ENCODE data around the gene SLC1A4.
"Not testable (repeated sequence)": the region's sequence is repeated elsewhere in the genome, so short reads cannot be mapped to it uniquely, and the experiment has no call there.

Gene SLC1A4

GRCh38 chr2:65027616-65028244, 38.5 kb downstream of the SLC1A4 start:
- DNase-seq = no peak

DNA sequence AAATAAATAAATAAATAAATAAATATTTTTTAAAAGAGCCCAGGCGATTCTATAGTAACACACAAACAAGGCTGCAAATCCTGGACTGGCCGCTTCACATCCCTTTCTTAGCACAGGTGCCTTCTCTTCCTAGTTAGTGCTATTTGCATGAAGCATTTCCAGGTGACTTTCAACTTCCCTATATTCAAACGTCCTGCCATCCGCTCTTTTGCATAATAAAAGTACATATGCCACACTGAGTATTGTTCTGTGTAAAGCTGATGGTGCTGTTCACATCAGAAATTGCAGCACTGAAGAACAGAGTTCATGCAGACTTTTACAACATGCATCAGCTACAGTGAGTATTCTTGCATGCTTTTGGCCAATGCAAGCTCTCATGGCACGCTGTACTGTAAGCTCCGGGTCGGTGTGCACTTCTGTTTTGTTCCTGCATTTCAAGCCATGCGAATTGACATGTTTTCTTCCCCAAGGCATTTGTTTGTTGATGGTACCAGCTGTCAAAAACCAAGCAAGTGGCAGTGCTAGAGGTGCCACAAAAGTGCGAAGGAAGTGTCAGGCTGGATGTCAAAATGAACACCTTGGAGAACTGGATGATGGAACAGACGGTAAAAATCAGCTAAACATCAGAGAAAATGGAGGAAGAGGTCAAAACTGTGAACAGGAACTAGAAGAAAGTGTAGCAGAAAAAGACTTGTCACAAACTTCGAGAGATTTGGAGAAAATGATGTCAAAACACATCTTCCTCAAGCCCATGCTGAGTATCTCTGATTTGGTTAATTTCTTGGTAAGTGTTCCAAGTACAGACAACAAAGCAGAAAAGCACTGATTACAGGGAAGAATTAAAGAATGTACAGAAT, 41.5 kb downstream of the SLC1A4 start:
- DNase-seq = no peak

GRCh38 chr2:65031341-65032018, 42.3 kb downstream of the SLC1A4 start:
- peak; percentile 19 for DNase-seq

- DNase-seq = no peak
Observed at GRCh38 chr2:65032019-65032975, 43.1 kb downstream of the SLC1A4 start.

DNA sequence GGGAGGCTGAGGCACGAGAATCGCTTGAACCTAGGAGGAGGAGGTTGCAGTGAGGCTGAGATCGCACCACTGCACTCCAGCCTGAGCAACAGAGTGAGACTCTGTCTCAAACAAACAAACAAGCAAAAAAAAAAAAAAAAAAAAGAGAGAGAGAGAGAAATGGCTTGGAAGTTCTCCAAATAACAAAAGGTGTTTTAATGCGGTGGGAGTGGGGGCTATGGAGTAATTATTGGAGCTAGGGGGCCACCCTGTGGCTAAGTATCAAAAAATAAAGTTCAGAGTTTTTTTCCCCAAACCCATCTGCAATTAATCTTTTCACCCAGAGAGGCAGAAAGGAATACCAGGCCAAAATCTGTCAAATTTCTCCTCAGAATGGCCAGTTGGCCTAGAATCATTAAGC, 44.0 kb downstream of the SLC1A4 start:
- peak; percentile 39 for DNase-seq

GRCh38 chr2:65033667-65034066, 44.5 kb downstream of the SLC1A4 start:
- not testable (repeated sequence) for DNase-seq

GRCh38 chr2:65035351-65035943, 46.2 kb downstream of the SLC1A4 start:
- DNase-seq = no peak

DNA sequence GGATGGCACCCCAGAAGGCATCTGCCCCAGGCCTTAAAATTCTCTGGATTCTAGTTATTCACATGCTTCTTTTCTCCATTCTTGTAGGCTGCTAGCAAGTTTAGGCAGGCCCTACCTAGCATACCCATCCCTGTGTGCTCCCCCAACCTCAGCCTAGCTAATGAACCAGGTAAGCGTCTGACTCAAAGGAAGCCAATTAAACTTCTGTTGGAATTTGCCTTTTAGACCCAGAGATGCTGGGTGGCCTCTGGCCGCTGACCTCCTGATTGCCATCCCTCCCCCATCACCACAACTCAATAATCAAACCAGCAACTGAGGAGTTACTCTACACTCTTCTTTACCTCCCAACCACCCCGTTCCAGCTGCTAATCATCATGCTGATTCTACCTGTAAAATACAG, 48.0 kb downstream of the SLC1A4 start:
- no peak for DNase-seq

GRCh38 chr2:65039640-65040039, 50.4 kb downstream of the SLC1A4 start:
- no peak for DNase-seq

DNA sequence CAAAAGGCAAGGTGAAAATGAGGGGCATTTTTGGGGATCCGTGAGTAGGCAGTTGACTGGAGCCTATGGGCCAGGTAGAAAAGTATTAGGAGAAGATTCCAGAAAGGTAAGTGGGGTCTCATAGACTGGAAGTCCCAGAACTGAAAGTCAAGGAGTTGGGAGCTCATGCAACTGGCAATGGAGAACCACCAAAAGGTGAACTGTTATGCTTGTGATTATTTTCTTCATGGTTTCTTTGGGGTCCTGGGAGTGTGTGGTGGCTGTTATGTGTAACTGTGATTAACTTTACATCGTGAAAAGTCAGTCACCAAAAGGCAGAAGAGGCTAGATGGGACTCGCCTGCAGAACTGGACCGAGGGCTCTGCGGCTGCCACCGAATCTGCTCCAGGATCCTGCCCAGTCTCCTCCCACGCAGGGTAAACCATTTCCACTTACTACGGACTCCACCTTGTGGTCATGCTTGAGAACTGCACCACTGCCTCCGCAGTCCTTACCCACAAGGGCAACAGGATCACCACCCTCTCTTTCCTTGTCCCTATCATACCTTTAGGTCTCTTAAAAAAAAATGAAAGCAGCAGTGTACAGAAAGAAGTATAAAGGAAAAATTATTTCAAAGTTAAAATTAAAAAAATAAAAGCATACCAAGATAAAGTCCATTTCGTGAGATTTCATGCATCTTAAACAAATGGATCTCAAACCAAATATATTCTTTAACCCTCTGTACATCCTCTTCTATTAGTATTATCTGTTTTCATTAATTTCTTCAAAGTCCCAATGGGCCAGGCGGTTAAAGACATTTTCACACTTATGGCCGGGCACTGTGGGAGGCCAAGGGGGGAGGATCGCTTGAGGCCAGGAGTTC, 51.4 kb downstream of the SLC1A4 start:
- DNase-seq = peak; percentile 81

GRCh38 chr2:65043001-65043400, 53.8 kb downstream of the SLC1A4 start:
- no peak for DNase-seq

DNA sequence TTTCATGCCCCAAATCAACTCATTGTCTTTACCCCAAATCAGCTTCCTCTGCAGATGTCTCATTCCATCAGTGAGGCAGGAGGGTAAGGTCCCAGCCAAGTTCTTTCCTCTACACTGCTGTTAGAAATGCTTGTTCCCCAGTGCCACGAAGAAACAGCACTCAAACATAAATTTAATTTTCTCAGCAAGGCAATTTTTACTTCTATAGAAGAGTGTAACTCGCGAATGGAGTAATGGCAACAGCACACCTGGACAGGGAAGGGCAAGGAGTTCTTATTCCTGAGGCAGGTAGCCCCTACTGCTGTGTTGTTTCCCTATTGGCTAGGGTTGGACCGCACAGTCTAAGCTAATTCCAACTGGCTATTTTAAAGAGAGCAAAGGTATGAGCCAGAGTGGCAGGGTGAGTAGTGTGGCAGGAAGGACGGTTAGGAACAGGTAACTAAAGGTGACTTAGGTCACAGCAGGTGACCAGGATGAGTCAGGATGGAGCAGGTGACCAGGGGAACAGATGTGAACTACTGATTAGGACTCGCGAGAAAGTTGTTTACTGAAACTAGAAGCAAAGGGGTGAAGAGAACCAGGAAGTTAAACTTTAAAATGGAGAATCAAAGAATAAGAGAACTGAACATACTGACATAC, 55.0 kb downstream of the SLC1A4 start:
- no peak for DNase-seq

DNA sequence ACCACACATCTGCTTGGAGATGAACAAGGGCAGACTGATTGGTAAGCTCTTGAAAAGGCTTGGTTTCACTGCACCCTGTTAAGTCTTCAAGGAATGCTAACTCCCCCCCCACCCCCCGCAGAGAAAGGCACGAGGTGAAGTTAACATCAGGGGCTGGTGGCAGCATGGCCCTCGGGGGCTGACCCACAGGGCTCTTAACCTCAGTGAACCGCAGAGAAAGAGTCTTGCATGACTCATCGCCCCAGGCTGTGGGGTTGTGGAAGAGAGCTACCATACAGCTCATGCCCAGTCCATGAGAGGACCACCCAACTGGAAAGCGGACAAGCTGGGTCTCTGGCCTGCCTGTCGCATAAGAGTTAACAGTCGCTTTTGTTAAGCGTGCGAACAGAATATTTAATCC, 56.5 kb downstream of the SLC1A4 start:
- DNase-seq = no peak

- DNase-seq = no peak
Observed at GRCh38 chr2:65046633-65047407, 57.6 kb downstream of the SLC1A4 start.

DNA sequence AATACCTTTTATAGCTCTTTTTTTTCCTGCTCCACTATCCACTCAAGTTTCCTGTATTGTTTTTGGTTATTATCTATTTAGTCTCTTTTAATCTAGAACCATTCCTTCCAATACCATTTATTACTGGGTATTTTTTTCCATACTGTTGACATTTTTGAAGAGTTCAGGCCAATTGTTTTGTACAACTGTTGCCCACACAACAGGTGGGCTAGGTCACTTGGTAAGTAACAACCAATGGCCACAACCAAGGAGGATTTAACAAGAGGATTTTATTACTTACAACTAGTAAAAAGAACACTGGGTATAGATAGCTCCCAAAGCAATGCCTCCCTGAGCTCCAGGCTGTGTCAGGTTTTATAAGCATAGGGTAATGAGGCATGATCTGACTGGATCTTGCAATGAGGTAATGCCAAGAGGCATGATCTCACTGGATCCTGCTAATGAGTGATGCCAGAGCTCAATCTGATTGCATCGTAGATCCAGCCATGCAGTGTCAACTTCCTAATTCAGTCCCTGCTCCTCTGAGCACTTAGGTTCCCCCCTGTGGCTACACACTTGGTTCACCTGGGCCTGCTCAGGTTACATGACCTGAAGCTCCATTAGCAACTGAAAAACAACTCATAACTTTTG, 59.9 kb downstream of the SLC1A4 start:
- no peak for DNase-seq

DNA sequence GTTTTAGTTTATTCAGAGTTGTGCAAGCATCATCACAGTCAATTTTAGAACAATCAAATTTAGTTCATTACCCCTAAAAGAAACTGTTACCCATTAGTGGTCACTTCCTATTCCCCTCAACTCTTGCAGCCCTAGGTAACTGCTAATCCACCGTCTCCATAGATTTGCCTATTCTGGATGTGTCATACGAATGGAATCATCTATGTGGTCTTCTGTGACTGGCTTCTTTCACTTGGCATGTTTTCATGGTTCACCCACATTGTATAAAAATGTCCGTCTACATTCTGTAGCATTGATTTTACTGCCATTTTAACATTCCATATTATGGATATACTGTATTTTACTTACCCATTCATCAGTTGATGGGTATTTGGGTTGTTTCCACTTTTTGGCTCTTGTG, 61.7 kb downstream of the SLC1A4 start:
- no peak for DNase-seq

- peak; percentile 55 for DNase-seq
Observed at GRCh38 chr2:65053199-65053598, 64.0 kb downstream of the SLC1A4 start.

DNA sequence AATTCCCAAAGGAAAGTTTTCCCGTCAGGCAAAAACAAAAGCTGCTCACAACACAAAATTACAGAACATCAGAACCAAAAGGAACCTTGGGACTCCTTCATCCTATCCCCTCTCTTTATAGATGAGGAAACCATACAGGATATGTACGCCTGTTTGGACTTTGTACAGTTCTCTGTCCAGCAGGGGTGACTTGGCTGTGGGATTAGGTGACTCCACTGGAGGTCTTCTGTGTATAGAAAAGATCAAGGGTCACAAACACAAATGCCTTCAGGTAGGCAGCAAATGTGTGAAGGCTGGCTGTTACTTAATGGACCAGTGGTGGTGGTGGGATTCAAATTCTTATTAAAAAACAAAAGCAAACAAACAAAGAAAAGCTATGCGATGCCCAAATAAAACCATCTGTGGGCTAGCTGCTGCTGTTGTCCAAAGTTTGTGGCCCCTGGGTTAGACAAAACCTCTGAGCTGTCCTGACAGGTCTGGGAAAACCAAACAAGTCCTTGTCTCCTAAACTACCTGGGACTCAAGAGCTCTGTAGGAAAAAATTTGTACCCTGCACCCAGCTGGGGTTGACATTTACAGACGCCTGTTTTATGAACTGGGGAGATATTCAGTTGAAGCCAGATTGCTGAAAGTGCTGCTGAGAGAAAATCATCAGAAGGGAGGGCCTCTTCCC, 65.7 kb downstream of the SLC1A4 start:
- DNase-seq = no peak
